Mucosa of stomach (tissue), 1 donor: ENCODE results near the gene NFILZ.

ENCODE experiments used
- H3K27me3 ChIP-seq: one replicate; pipeline ENCODE4 v1.7.0; 2013; ENCODE audit warnings: mild to moderate bottlenecking, low read length; ENCODE audit not compliant: control insufficient read depth, insufficient read depth
- H3K36me3 ChIP-seq: one replicate; pipeline ENCODE4 v1.7.0; 2013; ENCODE audit warnings: low read length; ENCODE audit not compliant: control insufficient read depth, insufficient read depth
- H3K4me1 ChIP-seq: one replicate; pipeline ENCODE4 v1.7.0; 2013; ENCODE audit warnings: mild to moderate bottlenecking, low read length; ENCODE audit not compliant: control insufficient read depth, insufficient read depth
- H3K4me3 ChIP-seq: one replicate; pipeline ENCODE4 v1.7.0; 2013; ENCODE audit warnings: low read length
- H3K9ac ChIP-seq: one replicate; pipeline ENCODE4 v1.7.0; 2013; ENCODE audit warnings: mild to moderate bottlenecking, low read length, moderate library complexity
- H3K9me3 ChIP-seq: one replicate; pipeline ENCODE4 v1.7.0; 2013; ENCODE audit warnings: mild to moderate bottlenecking, low read length, moderate library complexity; ENCODE audit not compliant: control insufficient read depth
- donor health status: Pancreatic carcinoma.

Gene NFILZ

DNA sequence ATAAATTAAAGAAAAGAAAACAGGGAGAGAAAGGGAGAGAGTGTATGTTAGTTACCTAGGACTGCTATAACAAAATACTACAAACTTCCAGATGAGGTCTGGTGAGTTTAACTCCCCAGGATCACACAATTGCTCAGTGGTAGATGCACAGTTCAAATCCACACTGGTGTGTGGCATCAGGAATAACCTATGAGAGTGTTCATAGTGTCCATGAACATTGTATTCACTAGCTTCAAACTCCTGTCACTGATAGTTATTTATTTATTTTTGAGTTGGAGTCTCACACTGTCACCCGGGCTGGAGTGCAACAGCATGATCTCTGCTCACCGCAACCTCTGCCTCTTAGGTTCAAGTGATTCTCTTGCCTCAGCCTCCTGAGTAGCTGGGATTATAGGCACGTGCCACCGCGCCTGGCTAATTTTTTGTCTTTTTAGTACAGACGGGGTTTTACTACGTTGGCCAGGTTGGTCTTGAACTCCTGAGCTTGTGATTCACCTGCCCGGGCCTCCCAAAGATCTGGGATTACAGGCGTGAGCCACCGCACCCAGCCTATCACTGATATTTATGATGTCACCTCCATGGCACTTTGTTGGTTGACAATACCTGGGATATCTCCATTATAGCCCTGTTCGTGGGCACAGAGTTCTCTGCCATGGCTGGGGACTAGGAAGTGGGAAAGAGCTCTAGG, at the start of gene NFILZ:
NFILZ (plus strand) TSS at position 638 of the 688 bp plus-strand sequence. CDS start 46,133 bp downstream, outside the sequence.
- no peaks in the 10 kb centered on the region for H3K9me3 ChIP-seq
- no peak within 1 kb of the TSS for H3K4me3 ChIP-seq
- H3K9ac ChIP-seq, result no peak within 1 kb of the TSS
- H3K36me3 ChIP-seq, result no peaks in the 10 kb centered on the region
- no peaks in the 10 kb centered on the region for H3K4me1 ChIP-seq
- H3K27me3 ChIP-seq, result no peaks in the 10 kb centered on the region

DNA sequence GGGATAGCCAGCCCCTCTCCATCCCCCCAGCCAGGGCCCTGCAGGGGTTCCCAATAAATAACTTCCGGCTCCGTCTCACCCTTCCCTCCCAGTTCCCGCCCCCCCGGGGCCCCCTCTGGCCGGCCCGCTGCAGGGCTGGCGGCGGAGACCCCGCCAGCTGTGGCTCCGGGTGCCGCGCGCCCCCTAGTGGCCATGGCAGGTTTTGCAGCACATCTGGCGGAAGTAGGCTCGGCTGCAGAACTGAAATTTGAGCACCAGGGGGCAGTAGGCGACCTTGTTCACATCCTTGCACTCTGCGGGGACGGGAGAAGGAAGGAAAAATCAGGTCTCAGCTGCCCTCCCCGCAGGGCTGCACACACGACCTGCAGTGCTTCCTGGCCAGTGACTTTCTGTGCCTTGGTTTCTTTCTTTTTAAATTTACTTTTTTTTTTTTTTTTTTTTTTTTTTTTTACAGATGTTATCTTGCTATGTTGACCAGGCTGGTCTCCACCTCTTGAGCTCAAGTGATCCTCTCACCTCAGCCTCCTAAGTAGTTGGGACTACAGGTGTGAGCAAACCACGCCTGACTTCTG, 49.6 kb upstream of the NFILZ start:
- Histone ChIP-seq H3K9ac (no peak overlapping the region), H3K36me3 (no peaks in the 10 kb centered on the region), H3K4me3 (no peak overlapping the region)

DNA sequence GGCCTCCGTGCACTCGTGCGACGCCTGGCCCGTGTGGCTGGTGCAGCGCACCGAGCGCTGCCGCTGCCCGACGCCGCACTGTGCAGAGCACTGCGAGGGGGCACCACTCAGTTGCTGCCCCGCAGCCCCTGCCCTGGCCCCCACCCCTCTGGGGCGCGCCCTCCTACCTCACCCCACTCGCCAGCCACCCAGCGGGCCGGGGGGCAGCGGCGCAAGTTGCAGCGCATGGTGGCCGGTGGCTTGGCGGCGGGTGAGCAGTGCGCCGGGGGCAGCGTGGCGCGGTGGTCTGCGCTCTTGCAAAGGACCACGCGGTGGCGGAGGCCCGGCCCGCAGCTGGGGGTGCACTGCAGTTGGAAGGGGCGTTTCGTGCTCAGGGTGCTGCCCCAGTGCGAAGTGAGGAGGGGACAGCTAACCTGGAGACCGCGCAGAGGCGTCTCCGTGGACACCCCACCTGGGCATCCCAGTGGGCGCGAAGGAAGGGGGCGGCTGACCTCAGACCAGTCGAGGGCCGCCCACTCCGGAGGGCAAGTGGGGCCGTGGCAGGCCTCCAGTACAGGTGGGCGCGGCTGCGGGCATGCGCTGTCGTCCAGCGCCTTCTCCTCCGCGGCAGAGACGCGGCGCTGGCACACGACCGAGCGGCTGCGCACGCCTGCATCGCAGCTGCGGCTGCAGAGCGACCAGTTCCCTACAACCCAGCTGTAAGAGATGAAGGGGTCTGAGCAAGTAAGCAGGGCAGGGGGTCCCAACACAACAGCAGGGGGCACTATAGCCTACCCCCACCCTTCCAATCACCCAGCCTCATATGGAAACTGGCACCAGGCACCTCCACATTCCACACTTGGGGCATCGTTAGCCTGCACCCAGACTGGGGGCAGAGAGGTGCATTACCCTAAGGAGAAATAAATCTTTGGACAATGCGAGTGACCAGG, 45.2 kb upstream of the NFILZ start:
- H3K4me3 ChIP-seq, result no peak overlapping the region
- H3K27me3 ChIP-seq, result peaks cover 7% of the 10 kb centered on the region
- H3K36me3 ChIP-seq, result no peaks in the 10 kb centered on the region
- H3K9me3 ChIP-seq, result no peaks in the 10 kb centered on the region
- no peak overlapping the region for H3K9ac ChIP-seq
- no peaks in the 10 kb centered on the region for H3K4me1 ChIP-seq

More for the DNA sequence above, 49.6 kb upstream of the NFILZ start:
- Histone ChIP-seq H3K9me3 (no peaks in the 10 kb centered on the region), H3K27me3 (peaks cover 7% of the 10 kb centered on the region), H3K4me1 (peaks cover 5% of the 10 kb centered on the region)

- Histone ChIP-seq H3K36me3 (no peaks in the 10 kb centered on the region), H3K4me3 (no peak overlapping the region), H3K9me3 (no peaks in the 10 kb centered on the region), H3K9ac (no peak overlapping the region), H3K27me3 (peaks cover 7% of the 10 kb centered on the region), H3K4me1 (no peaks in the 10 kb centered on the region)
Measured at GRCh38 chr19:8585894-8586750, 44.3 kb upstream of the NFILZ start.

- no peaks in the 10 kb centered on the region for H3K36me3 ChIP-seq
Measured at GRCh38 chr19:8589177-8589714, 41.2 kb upstream of the NFILZ start.

DNA sequence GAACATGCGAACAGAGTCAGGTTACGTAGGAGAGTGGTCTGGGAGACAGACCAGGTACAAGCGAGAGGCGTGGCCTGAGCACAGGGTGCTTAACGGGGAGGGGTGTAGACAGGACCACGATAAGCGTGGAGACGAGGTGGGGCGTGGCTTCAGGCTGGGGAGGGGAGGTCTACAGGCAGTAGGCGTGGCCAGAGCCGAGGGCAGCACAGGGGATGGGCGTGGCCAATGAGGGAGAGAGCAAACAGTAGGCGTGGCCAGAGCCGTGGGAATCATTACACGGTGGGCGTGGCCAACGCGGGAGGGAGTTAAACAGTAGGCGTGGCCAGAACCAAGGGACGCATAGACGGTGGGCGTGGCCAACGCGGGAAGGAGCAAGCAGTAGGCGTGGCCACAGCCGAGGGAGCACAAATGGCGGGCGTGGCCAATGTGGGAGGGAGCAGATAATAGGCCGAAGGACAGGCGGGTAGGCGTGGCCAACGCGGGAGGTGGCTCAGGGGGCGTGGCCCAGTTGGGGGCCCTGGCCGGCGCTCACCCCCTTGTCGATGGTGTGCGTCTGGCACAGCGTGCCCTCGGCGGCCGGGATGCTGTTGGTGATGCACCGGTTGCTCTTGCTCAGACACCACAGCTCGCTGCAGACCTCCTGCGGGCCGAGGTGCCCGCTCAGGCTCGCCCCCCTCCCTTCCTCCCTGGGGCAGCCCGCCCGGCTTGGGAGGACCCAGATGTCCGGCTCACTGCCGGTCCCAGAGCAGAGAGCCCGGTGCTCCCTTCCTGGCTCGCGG, 38.0 kb upstream of the NFILZ start:
- Histone ChIP-seq H3K36me3 (no peaks in the 10 kb centered on the region), H3K9ac (no peak overlapping the region), H3K4me1 (peaks cover 8% of the 10 kb centered on the region), H3K4me3 (no peak overlapping the region), H3K9me3 (no peaks in the 10 kb centered on the region), H3K27me3 (peaks cover 10% of the 10 kb centered on the region)

More at GRCh38 chr19:8589177-8589714, 41.2 kb upstream of the NFILZ start:
- Histone ChIP-seq H3K9me3 (no peaks in the 10 kb centered on the region), H3K4me1 (peaks cover 8% of the 10 kb centered on the region), H3K9ac (no peak overlapping the region), H3K27me3 (peaks cover 17% of the 10 kb centered on the region), H3K4me3 (no peak overlapping the region)

DNA sequence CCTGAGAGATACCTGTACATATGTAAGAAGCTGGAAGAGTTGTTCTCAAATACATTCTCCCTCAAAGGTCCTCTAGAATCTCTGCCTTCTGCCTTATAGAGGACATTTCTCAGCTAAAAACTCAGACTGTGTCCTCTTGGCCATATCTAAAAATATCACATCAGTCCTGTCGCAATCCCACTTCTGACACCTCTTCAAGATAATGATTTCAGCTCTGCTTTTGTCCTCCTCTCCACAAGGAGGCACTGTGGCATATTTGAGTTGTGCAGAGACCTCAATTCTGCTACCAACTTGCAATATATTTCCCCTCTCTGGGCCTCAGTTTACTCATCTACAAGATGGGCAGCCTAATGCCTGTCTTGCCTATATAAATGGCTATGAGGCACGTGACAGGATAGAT, 36.5 kb upstream of the NFILZ start:
- Histone ChIP-seq H3K4me1 (peaks cover 8% of the 10 kb centered on the region), H3K36me3 (no peaks in the 10 kb centered on the region), H3K9ac (no peak overlapping the region), H3K4me3 (no peak overlapping the region), H3K27me3 (peaks cover 10% of the 10 kb centered on the region), H3K9me3 (no peaks in the 10 kb centered on the region)

GRCh38 chr19:8595651-8596050, 34.8 kb upstream of the NFILZ start:
- Histone ChIP-seq H3K4me1 (peaks cover 8% of the 10 kb centered on the region), H3K9me3 (no peaks in the 10 kb centered on the region), H3K4me3 (no peak overlapping the region), H3K36me3 (no peaks in the 10 kb centered on the region), H3K27me3 (peaks cover 10% of the 10 kb centered on the region), H3K9ac (no peak overlapping the region)

- H3K4me3 ChIP-seq, result no peak overlapping the region
- H3K4me1 ChIP-seq, result peaks cover 8% of the 10 kb centered on the region
- no peak overlapping the region for H3K9ac ChIP-seq
- no peaks in the 10 kb centered on the region for H3K36me3 ChIP-seq
- no peaks in the 10 kb centered on the region for H3K9me3 ChIP-seq
- peaks cover 10% of the 10 kb centered on the region for H3K27me3 ChIP-seq
Measured at GRCh38 chr19:8596168-8596567, 34.3 kb upstream of the NFILZ start.

DNA sequence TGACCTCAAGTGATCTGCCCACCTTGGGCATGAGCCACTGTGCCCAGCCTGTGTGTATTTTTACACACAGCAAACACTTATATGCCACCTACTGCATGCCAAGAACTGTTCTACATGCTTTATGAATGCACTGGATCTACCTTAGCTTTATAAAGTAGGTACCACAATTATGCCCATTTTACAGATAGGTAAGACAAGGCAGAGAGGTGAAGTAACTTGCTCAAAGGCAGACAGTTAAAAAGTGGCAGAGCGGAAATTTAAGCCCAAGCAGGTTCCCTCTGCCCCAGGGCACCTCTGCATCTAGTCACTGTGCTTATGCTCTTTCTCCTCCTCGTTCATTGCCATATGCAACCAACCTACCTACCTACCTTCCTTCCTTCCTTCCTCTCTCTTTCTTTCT, 30.4 kb upstream of the NFILZ start:
- Histone ChIP-seq H3K4me1 (no peaks in the 10 kb centered on the region), H3K4me3 (no peak overlapping the region), H3K9ac (no peak overlapping the region), H3K36me3 (no peaks in the 10 kb centered on the region), H3K9me3 (peaks cover 4% of the 10 kb centered on the region), H3K27me3 (no peaks in the 10 kb centered on the region)

- Histone ChIP-seq H3K9ac (no peak overlapping the region), H3K4me3 (no peak overlapping the region), H3K27me3 (no peaks in the 10 kb centered on the region), H3K9me3 (peaks cover 7% of the 10 kb centered on the region), H3K4me1 (no peaks in the 10 kb centered on the region), H3K36me3 (no peaks in the 10 kb centered on the region)
Measured at GRCh38 chr19:8600816-8601215, 29.6 kb upstream of the NFILZ start.
